IPS DF 6.9 (cell line): ENCODE data around the gene LYVE1.

Source experiments
- DNase-seq: peaks from one replicate; pipeline ENCODE4 v3.0.0-alpha.2; 2013; ENCODE audit warnings: low read depth, low spot score
- H3K27ac ChIP-seq: one replicate; pipeline ENCODE4 v1.5.1; 2013; ENCODE audit warnings: low read length, control low read depth
- H3K27me3 ChIP-seq: 2 replicates; pipeline ENCODE4 v1.6.1; 2013; ENCODE audit warnings: mild to moderate bottlenecking, low read length; ENCODE audit not compliant: control insufficient read depth, insufficient read depth
- H3K36me3 ChIP-seq: 2 replicates; pipeline ENCODE4 v1.6.1; 2013; ENCODE audit warnings: low read length; ENCODE audit not compliant: control insufficient read depth, insufficient read depth
- H3K4me1 ChIP-seq: 2 replicates; pipeline ENCODE4 v1.6.1; 2013; ENCODE audit warnings: low read length; ENCODE audit not compliant: control insufficient read depth, insufficient read depth
- H3K4me3 ChIP-seq: 2 replicates; pipeline ENCODE4 v1.5.1; 2013; ENCODE audit warnings: mild to moderate bottlenecking, low read length
- H3K9me3 ChIP-seq: 2 replicates; pipeline ENCODE4 v1.6.1; 2013; ENCODE audit warnings: low read length, inconsistent platforms; ENCODE audit not compliant: control insufficient read depth, insufficient read depth
- WGBS: extraction: QIAGEN DNeasy Blood & Tissue Kit; methylation state at CpG from one replicate; pipeline ENCODE4 v1.1.7; 2013; ENCODE audit warnings: mixed read lengths, missing lambda C conversion rate; ENCODE audit not compliant: insufficient read length, insufficient coverage; 5-methylcytosine and 5-hydroxymethylcytosine counted together

The LYVE1 gene

GRCh38 chr11:10540915-10541560 is 27.4 kb downstream of the LYVE1 start, which contains the start of gene RNF141:
TSS of gene RNF141 (minus strand) at chr11:10541187. CDS start at chr11:10534158, 7,029 bp downstream.
- no CpG with 5 or more reads among the region's 54 CpGs for WGBS
- H3K27ac ChIP-seq: no peak within 1 kb of the TSS
- peak within 1 kb of the TSS; percentile 53; the same call in 1 of the 2 replicates for H3K4me3 ChIP-seq
- H3K4me1 ChIP-seq: peaks cover 1% of the 10 kb centered on the region; the same call in 1 of the 2 replicates
- peak; percentile 82 for DNase-seq
- H3K27me3 ChIP-seq: no peaks in the 10 kb centered on the region
- H3K9me3 ChIP-seq: no peaks in the 10 kb centered on the region
- no peaks in the 10 kb centered on the region for H3K36me3 ChIP-seq

GRCh38 chr11:10540546-10540914 is 27.9 kb downstream of the LYVE1 start:
- Histone ChIP-seq H3K27me3 (no peaks in the 10 kb centered on the region), H3K36me3 (no peaks in the 10 kb centered on the region), H3K9me3 (no peaks in the 10 kb centered on the region), H3K27ac (no peak overlapping the region), H3K4me3 (peak overlapping the region; percentile 53; the same call in 1 of the 2 replicates), H3K4me1 (peaks cover 1% of the 10 kb centered on the region; the same call in 1 of the 2 replicates)
- no peak for DNase-seq
- WGBS: no CpG with 5 or more reads among the region's 25 CpGs

- H3K27me3 ChIP-seq: no peaks in the 10 kb centered on the region
- H3K27ac ChIP-seq: no peak overlapping the region
- DNase-seq: no peak
- peaks cover 1% of the 10 kb centered on the region; the same call in 1 of the 2 replicates for H3K4me1 ChIP-seq
- H3K36me3 ChIP-seq: no peaks in the 10 kb centered on the region
- H3K4me3 ChIP-seq: no peak overlapping the region
- H3K9me3 ChIP-seq: no peaks in the 10 kb centered on the region
These were observed 29.1 kb downstream of the LYVE1 start for GRCh38 chr11:10539339-10539738.

- no peaks in the 10 kb centered on the region for H3K27me3 ChIP-seq
- WGBS: 100% methylated on average over 1 of the region's 1 CpG
- DNase-seq: no peak
- no peaks in the 10 kb centered on the region for H3K9me3 ChIP-seq
- H3K4me1 ChIP-seq: peaks cover 1% of the 10 kb centered on the region; the same call in 1 of the 2 replicates
- H3K27ac ChIP-seq: no peak overlapping the region
- no peaks in the 10 kb centered on the region for H3K36me3 ChIP-seq
- H3K4me3 ChIP-seq: no peak overlapping the region
These were observed 29.5 kb downstream of the LYVE1 start for GRCh38 chr11:10538924-10539323.

GRCh38 chr11:10537600-10537999 is 30.9 kb downstream of the LYVE1 start:
- no peaks in the 10 kb centered on the region for H3K36me3 ChIP-seq
- H3K27ac ChIP-seq: no peak overlapping the region
- no peaks in the 10 kb centered on the region for H3K9me3 ChIP-seq
- H3K4me1 ChIP-seq: peaks cover 1% of the 10 kb centered on the region; the same call in 1 of the 2 replicates
- H3K27me3 ChIP-seq: no peaks in the 10 kb centered on the region
- H3K4me3 ChIP-seq: no peak overlapping the region
- no peak for DNase-seq

- H3K4me3 ChIP-seq: no peak overlapping the region
- H3K27ac ChIP-seq: no peak overlapping the region
- no CpG with 5 or more reads among the region's 2 CpGs for WGBS
- H3K9me3 ChIP-seq: no peaks in the 10 kb centered on the region
- no peaks in the 10 kb centered on the region for H3K36me3 ChIP-seq
- no peaks in the 10 kb centered on the region for H3K27me3 ChIP-seq
- DNase-seq: no peak
- H3K4me1 ChIP-seq: no peaks in the 10 kb centered on the region
These were observed 34.1 kb downstream of the LYVE1 start for GRCh38 chr11:10534316-10534715.

GRCh38 chr11:10533323-10533722 is 35.1 kb downstream of the LYVE1 start:
- no peak for DNase-seq
- Histone ChIP-seq H3K27me3 (no peaks in the 10 kb centered on the region), H3K4me3 (no peak overlapping the region), H3K36me3 (no peaks in the 10 kb centered on the region), H3K27ac (no peak overlapping the region), H3K9me3 (no peaks in the 10 kb centered on the region), H3K4me1 (no peaks in the 10 kb centered on the region)

GRCh38 chr11:10532526-10532925 is 35.9 kb downstream of the LYVE1 start:
- H3K36me3 ChIP-seq: no peaks in the 10 kb centered on the region
- no peaks in the 10 kb centered on the region for H3K4me1 ChIP-seq
- no peak for DNase-seq
- no peak overlapping the region for H3K4me3 ChIP-seq
- no peak overlapping the region for H3K27ac ChIP-seq
- WGBS: no CpG with 5 or more reads among the region's 2 CpGs
- no peaks in the 10 kb centered on the region for H3K9me3 ChIP-seq
- H3K27me3 ChIP-seq: no peaks in the 10 kb centered on the region

- Histone ChIP-seq H3K27ac (no peak overlapping the region), H3K4me3 (no peak overlapping the region)
- no peak for DNase-seq
These were observed 39.2 kb downstream of the LYVE1 start for GRCh38 chr11:10529279-10529678.

GRCh38 chr11:10528121-10528520 is 40.3 kb downstream of the LYVE1 start:
- H3K36me3 ChIP-seq: no peaks in the 10 kb centered on the region
- DNase-seq: no peak
- no peaks in the 10 kb centered on the region for H3K4me1 ChIP-seq
- no peaks in the 10 kb centered on the region for H3K9me3 ChIP-seq
- no peak overlapping the region for H3K27ac ChIP-seq
- no peak overlapping the region for H3K4me3 ChIP-seq
- H3K27me3 ChIP-seq: no peaks in the 10 kb centered on the region

More at GRCh38 chr11:10529279-10529678, 39.2 kb downstream of the LYVE1 start:
- no peaks in the 10 kb centered on the region for H3K4me1 ChIP-seq
- no peaks in the 10 kb centered on the region for H3K36me3 ChIP-seq
- H3K9me3 ChIP-seq: no peaks in the 10 kb centered on the region
- WGBS: no CpG with 5 or more reads among the region's 2 CpGs
- H3K27me3 ChIP-seq: no peaks in the 10 kb centered on the region
